HG03565 (cell line): ENCODE results near the gene PLRG1.

Source experiments
- ATAC-seq: cut with Tn5 transposase; IDR thresholded peaks from one replicate; pipeline ENCODE4 v1.9.1; 2021; ENCODE audit warnings: mild to moderate bottlenecking, moderate library complexity; ENCODE audit not compliant: unreplicated experiment

PLRG1 gene

DNA sequence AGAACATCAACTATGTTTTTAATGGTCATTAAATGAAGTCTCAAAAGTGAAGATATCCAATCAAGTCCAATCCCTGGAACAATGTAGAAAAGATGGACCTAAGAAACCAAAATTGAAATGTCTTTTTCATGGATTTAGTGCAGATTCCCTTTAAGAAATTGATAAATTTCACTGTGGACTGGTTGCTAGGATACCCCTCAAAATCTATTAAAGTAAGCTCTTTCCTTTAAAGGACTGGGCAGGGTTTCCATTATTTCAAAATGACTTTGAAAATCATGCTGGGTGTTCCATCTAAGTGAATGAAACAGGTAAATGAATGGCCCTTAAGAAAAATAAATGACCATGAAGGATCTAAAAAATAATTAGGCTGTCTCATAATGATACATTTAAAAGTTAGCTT lies 28.6 kb downstream of the PLRG1 start:
- ATAC-seq, result no peak

DNA sequence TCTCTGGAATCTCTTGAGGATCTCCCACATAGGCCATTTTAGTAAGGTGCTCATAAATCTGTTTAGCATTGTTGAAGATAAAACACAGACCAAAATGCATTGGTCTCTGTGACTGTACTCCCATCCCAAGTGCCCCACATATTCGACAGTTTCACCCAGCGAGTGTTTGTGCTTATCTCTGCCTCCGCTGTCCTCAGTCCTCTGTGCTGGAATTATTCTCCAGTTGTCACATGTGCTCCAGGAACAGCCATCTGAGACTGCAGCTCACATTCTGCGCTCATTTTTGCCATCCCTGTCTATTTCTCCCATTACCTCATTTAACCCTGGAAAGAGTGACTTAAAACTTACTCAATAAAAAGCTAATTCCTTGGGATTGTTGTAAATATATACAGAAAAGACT lies 31.0 kb downstream of the PLRG1 start:
- no peak for ATAC-seq

DNA sequence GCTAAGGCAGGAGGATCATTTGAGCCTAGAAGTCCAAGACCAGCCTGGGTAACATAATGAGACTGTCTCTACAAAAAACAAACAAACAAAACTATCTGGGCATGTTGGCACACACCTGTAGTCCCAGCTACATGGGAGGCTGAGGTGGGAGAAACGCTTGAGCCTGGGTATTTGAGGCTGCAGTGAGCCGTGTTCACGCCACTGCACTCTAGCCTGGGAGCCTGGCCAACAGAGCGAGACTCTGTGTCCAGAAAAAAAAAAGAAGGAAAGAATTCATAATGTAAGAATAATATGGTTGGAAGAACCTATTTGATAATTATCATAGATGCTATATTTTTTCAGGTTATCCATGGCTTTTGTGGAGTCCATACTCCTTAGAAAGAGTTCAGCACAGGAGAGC lies 32.6 kb downstream of the PLRG1 start:
- no peak for ATAC-seq

DNA sequence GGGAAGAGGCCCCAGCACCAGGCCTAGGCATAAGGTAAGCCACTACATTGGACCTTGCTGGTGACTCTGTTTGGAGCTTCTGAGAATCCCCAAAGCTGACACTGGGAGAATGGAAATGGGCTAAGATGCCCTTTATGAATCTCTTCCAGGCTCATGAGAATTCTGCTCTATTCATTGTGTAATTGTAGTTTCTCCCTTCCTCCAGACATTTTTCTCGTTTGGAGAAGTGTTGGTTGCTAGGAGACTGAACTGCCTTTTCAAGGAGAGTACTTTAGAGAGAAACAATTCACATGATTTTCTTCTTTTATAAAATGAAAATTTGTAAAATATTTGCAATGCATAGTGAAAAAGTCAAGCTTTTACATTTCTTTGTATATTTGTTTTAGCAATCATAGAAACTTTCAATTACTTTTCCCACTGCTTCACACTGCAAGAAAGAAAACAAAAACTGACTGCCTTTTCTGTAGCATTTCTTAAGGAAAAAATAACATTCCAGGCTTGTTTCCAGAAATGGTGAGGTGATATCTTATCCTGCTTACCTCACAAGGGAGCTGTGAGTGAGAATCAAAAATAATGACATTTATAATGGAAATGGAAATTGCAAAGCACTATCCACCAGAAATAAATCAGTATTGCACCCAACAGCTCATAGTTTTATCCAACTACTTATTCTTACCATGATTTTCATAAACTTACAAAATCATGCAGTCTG lies 33.7 kb downstream of the PLRG1 start:
- ATAC-seq, result no peak

DNA sequence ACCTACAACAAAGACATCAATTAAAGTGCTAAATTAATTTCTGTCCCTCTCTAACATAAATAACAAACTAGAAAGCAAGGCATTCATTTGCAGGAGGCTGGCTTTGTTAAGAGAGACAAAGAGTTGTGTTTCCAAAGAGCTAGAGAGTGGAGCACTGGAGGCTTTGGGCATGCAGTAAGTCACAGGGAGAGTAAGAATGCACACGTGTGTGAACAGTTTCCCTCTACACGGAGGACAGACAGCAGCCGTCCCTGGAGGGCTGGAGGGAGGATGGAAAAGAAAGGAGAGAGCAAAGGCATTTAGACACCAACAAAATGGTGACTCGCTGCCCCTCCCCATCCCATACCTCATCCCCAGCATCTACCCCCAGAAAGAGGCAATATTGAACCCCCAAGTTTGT lies 38.2 kb downstream of the PLRG1 start:
- ATAC-seq, result no peak

DNA sequence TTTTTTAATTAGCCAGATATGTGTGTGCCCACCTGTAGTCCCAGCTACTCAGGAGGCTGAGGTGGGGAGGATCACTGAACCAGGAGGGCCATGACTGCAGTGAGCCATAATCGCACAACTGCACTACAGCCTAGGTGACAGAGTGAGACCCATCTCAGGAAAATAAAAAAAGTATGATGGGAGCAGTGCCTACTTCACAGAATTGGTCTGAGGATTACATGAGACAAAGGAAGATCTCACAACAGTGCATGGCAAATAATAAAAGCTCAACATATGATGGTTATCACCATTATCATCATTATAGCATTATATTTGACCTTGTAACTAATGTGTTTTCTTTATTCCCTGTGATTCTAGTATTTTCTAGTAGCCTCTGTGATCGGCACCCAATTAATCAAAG lies 38.7 kb downstream of the PLRG1 start:
- no peak for ATAC-seq

DNA sequence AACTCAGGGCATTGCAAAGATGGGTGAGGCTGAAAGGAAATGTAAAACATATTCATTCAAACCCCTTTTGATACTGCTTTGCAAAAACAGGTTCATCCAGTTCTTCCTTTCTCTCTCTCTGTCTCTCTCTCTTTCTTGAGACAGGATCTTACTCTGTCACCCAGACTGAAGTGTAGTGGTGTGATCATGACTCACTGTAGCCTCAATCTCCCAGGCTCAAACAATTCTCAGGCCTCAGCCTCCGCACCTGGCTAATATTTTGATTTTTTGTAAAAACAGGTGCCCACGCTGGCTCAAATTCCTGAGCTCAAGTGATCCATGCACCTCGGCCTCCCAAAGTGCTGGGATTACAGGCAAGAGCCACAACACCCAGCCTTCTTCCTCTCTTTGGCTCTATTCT lies 43.0 kb downstream of the PLRG1 start:
- ATAC-seq, result no peak

DNA sequence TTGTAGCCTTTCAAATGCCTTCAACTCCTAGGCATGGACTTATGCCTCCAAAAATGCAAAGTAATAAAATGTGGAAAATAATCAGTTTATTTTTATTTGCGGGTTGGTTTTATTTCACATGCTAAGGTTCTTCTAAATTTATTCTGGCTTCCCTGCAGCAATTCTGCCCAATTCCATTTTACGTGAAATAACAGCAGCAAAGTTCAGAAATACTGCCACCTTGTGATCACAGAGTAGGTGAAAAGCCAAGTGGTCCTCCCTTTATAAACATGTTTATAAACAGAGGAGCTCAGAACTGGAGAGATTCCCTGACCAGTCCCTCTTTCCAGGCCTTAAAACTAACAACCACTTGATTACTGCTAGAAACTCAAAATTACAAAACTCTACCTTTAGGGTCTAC lies 43.9 kb downstream of the PLRG1 start:
- no peak for ATAC-seq

DNA sequence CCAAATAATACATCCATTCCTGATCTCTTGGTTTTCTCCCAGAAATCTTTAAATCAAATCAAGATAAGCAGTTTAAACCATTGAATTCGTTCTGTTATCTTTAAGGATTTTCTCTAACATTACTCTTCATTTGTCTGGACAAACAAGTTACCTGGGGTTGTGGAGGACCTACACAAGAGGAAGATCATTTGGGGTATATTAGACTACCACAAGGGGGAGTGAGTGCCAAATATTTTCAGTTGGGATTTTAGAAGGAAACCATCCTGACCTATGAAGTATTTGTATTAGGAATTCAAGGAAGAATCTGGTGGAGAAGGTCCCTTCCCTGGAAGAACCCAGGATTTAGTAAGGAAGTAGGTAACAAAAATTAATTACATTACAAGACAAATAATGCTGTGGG lies 46.6 kb downstream of the PLRG1 start:
- ATAC-seq, result no peak

DNA sequence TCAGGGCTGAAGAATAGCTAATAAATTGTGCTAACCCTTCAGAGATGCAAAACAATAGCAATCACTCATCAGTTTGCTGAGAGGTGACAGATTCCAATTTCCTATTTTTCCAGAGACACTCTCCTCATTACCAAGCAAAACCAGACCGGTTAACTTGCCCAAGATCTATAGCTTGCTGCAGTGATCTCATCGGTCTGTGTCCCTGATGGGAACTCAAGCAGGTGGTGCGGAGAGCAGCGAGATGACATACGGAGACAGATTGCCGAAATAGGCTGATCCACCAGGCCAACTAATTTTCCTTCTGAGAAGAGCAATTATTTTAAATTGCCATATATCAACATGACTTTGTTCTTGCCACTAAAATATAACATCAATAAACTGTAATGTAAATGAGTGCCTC lies 48.1 kb downstream of the PLRG1 start:
- ATAC-seq, result no peak

DNA sequence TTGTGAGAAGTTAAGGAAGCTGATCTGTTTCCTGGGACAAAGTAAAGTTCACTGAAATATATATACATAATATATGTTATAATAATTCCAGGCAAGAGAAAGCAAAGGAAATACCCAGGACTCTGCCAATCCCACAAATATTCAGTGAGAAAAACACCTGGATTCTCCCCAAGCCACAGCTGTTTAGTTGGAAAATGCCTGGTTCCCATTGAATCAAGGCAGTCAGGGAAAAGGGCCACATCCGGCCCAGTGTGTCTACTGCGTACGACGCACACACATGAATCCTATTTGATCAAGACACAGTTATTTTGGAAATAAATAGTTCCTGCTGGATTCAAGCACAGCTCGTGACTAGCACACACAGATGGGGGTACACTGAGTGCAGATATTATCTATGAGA lies 52.3 kb downstream of the PLRG1 start:
- ATAC-seq, result no peak

DNA sequence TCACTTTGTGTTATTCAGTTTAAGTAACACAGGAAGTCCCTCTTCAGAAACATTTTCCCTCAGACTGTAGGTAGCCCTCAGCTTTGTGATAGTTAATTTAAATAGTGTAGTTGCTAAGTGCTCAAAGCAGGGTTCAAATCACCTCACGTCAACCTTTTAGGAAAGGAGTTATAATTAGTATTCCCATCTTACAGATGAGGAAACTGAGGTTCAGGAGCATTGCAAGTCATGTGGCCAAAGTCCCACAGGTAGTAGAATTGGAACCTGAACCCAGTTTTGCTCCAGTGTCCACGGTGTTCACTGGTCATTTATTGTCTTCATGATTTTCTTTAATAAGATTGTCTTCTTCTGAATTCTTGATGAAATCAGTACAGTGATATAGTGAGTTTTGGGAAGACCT lies 54.3 kb downstream of the PLRG1 start:
- ATAC-seq, result no peak

DNA sequence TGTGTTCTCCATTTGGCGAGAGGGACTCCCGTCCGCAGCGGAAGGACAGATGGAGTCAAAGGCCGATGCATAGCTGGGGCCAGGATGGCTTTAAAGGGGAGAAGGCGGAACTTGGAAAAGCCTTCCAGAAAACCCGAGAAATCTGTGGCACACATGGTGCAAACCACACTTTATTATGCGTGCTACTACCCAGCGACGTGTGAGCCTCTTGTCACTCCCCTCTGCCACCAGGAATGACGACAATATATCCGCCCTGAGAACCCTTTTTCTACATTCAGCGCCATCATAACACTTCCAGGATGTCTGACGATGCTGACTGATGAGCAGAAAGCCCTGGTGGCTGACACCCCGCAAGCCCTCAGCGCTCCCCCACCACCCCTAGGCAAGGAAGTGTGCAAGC lies 57.9 kb downstream of the PLRG1 start:
- no peak for ATAC-seq

DNA sequence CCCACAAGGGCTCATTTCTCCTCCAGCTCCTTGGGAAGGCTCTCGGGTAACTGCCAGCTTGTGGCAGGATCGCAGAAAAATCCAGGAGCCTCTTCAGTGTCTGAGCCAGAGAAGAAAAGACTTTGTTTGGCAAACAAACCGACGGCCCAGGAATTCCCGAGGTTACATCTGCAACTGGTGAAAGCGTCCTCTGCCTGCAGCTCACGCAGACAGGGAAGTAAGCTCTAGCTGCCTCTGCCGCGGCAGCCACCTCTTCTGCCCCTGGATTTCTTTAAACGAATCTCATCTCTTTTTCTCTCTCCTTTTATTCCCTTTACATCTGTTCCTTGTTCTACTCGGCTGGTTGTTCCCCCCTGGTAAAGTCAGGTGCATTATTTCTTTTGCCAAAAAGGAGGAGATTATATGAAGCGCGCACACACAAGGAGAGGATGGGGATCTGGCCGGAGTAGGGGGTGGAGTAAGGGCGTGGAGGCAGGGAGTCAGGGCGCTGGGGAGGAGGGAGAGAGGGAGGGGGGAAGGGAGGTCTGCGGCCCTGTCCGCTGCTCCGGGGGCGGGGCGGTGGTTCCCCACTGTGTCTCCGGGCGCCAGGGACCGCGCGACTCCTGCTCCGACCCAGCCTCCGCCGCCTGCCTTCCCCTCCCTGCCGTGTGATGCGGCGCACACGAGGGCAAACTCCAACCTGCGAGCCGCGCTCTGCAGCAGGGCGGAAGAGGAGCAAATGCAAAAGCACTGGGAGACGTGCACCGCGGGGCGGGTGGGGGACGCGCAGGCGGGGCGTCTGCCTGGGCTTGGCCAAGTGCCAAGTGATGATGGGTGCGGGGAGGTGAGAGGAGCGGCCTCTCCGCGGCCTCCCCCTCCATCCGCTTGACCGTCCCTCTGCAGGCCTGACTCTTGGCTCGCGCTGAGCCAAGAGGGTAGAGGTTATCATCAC lies 58.6 kb downstream of the PLRG1 start, which contains the start of gene DCHS2:
Gene DCHS2 (minus strand): TSS at position 459 of the 931 bp plus-strand sequence. CDS start 444 bp downstream, at position 15.
- peak; percentile 48 for ATAC-seq

DNA sequence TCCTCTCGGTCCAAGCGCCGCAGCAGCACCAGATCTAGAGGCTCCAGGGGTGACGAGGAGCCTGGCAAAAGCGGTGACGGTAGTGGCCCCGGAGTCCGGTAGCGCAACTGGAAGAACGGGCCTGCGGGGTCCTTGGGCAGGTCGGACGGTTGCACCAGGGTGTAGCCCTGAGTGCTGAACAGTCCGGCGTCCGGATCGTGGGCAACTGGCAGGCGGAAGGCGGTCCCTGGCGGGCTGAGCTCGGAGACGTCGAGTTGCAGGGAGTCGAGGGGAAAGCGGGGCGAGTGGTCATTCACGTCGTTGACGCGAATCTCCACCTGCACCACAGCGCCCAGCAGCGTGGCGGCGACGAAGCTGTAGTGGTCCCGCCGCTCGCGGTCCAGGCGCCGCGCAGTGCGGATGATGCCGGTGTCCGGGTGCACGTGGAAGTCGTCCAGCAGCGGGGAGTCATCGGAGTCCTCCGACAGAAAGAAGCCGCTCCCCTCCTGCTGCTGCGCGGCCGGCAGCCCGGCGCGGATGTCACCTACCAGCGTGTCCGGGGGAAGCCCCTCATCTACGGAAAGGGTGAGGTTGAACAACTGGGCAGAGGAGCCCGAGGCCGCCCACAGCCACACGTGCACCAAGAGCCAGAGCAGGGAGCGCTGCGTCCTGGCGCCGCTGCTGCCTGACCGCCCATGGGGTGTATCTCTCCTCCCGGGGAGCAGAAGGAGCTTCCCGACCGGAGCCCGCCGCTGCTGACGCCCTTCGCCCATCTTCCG lies 59.4 kb downstream of the PLRG1 start:
- ATAC-seq, result peak; percentile 52

DNA sequence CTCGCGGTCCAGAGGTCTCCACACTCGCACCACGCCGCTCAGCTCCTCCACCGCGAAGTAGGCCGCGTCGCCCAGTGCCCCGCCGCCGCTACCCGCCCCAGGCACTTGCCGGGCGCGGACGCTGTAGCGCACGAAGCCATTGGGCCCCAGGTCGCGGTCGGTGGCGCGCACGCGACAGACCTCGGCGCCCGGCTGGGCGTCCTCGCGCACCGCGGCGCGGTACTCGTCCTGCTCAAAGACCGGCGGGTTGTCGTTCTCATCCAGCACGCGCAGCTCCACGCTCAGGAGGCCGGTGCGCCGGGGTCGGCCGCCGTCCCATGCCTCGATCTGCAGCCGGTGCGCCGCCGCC lies 60.0 kb downstream of the PLRG1 start:
- no peak for ATAC-seq

DNA sequence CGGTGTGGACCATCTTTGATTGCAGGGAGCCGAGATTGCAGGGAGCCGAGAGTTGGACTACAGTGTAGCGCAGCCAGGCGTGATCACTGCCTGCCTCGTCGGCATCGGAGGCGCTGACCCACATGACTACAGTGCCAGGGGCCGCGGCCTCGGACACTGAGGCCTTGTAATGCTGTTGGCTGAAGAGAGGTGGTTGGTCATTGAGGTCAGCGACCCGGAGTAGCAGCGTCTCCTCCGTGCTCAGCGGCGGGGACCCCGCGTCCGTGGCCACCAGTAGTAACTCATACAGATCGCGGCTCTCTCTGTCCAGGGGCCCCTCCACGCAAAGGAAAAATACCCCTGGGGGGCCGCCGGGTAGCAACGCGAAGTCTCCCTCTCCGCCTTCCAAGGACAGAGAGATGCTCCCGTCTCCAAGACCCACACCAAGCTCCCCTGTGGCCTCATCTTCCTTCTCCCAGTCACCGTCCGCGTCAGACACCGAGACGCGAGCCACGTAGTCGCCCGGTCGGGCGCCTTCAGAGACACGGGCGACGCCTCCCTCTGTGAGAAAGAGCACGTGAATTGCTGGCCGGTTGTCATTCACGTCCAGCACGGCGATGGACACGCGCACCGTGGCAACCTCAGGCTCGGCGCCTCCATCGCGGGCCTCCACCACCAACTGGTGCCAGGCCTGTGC lies 60.5 kb downstream of the PLRG1 start:
- ATAC-seq, result no peak

DNA sequence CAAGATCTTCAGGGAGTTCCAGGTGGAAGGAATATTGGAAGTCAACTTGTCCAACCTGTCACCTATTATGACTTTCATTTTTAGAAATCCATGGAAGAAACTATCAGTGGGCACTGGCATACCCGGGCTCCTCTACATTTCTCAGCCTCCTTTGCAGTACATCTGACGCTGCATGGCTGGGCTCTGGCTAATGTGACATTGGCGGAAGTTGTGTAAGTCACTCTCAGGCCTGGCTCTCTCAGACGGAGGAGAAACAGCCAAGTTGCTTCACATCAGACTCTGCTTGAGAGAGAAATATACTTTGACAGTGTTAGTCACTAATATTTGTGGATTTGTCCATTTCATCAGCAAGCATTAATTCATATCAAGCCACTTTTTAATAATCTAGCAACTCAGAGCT lies 63.1 kb downstream of the PLRG1 start:
- no peak for ATAC-seq

DNA sequence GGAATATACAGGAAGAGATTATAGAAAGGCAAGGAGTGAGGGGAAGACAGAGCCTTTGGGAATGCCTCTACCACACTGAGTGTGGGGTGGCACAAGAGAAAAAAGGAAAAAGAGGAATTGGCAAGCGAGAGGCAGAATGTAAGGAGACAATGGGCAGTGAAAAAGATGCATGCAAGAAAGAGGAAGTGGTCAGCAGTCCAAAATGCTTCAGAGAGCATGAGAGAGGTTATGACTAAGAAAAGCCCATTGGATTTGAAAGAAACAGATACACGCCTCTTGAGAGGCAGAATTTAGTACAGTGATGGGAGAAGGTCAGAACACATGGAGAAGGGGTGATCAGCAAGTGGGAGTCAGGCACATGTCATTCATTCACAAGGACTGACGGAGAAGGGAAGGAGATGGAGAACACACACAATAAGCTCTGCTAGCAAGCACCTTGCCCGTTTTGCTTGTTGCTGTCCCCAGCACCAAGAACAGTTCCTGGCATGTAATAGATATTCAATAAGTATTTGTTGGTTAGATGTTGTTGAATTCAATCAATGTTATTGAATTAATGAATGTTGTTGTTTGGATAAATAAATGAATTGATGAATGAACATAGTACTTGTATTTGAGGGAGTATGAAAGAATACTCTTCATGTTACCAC lies 65.0 kb downstream of the PLRG1 start:
- peak; percentile 99 for ATAC-seq
